GM12874 (cell line): ENCODE data around the gene FOXP1.

Experiments
- TF ChIP-seq, protein P1 (sequence below): IDR thresholded peaks from 2 replicates; pipeline ENCODE4 v1.5.1; 2011; ENCODE audit warnings: low read depth, mild to moderate bottlenecking, control low read depth, low read length, moderate library complexity; ENCODE audit not compliant: insufficient read depth

Gene FOXP1

DNA sequence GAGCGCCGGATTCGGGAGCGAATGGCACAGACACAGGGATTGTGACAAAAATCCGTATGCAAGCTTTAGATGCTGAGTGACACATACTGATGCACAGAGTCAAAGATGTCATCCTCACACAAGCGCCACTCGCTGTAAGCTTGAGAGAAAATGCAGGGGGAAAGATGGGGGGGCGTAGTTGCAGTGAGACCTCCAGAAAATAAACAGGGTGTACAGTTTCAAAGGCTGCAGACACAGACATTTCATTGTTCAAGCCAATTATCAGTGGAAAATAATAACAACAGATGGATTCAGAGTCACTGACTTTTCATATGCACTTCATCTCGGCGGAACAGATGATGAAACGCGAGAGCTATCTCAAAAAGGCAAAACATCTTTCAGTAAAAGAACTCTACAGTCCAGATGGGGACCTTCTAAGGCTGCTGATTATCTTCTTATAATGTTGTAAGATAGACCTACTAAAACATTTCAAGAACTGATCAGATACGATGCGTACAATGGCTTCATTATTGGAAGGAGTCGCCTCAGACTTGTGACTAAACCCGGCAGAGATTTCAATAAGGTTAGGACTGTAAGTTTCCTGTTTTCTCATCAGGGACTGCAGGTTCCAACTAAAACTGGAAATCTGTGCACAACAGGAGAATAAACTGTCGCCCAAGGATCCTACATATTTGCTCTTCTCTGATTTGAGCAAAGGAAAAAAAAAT, 275.4 kb downstream of the FOXP1 start:
- TF ChIP-seq, protein P1, sequence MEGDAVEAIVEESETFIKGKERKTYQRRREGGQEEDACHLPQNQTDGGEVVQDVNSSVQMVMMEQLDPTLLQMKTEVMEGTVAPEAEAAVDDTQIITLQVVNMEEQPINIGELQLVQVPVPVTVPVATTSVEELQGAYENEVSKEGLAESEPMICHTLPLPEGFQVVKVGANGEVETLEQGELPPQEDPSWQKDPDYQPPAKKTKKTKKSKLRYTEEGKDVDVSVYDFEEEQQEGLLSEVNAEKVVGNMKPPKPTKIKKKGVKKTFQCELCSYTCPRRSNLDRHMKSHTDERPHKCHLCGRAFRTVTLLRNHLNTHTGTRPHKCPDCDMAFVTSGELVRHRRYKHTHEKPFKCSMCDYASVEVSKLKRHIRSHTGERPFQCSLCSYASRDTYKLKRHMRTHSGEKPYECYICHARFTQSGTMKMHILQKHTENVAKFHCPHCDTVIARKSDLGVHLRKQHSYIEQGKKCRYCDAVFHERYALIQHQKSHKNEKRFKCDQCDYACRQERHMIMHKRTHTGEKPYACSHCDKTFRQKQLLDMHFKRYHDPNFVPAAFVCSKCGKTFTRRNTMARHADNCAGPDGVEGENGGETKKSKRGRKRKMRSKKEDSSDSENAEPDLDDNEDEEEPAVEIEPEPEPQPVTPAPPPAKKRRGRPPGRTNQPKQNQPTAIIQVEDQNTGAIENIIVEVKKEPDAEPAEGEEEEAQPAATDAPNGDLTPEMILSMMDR, result no peak

DNA sequence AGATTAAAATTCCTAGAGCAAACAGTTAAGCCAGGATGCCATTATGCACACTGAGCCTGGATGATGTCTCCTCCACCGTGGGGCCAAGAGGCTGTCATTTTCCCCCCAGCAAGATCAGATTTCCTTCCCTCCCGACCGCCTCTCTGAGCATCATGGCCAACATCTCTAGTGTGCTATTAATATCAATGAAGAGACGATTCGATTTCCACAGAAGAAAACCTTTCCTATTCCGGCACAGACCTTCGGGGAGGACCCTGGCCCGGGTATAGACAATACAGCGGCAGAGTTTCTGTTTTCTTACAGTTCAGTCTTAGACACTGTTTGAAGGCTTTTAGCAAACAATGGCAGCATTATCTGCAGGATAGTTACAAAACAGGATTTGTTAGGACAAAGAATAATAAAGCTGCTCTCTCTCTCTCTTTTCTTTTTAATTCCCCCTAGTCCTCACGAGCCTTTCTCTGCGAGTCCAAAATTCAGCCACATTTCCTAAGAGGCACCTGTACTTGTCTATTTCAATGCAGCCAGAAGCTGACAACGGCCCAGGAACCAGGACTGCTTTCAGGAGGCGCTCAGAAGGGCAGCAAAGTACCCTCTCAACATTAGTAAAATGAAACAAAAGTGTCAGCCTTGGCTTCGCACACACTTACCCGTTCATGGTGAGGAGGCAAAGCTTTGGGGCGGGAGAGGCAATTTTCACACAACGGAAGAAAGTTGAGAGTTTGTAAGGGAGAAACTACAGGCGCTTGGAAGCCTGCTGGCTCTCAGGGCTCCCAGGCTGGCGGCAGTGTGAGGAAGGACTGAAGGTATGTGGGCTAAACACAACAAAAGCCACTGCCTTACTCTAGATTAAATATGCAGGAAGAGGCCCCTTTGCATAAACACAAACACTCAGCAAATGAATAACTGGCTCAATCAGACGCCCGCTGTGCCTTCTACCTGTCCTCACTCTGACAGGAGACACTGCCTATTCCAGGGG, 278.0 kb downstream of the FOXP1 start:
- TF ChIP-seq, protein P1, result no peak

DNA sequence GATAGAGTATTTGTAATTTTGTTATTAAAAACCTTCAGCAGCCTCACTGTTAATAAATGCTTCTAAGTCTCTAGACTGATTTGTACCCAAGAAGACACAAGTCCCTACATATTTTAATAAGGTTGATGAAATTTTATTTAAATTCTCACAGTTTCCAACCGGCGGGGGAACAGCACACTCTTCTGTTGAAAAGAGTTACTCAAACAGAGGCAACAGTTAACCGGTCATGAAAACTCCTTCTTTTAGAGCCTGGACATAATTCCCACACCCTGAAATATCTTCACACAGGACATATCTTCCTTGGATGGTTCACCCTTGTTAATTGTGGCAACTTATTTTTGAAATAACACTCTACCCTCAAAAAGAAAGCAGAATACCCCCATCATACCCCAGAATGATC, 278.8 kb downstream of the FOXP1 start:
- TF ChIP-seq, protein P1, result no peak

DNA sequence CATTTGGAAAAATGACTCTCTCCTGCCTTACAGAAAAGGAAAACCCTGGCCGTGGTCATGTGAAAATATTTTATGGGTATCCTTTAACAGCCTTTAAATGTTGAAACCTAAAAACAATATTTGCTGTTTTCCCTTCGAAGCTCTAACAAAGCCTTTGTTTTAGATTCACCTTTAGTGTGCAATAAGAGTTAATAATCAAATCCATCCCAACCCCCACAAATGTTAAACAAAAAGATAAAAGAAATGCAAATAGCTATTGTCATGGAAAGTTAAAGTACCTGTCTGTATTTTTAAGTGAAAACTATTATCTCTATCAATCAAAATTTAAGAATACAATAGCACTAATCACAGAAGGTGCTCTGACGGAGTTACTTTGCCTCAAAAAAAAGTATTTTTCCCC, 279.3 kb downstream of the FOXP1 start:
- TF ChIP-seq, protein P1, result no peak

DNA sequence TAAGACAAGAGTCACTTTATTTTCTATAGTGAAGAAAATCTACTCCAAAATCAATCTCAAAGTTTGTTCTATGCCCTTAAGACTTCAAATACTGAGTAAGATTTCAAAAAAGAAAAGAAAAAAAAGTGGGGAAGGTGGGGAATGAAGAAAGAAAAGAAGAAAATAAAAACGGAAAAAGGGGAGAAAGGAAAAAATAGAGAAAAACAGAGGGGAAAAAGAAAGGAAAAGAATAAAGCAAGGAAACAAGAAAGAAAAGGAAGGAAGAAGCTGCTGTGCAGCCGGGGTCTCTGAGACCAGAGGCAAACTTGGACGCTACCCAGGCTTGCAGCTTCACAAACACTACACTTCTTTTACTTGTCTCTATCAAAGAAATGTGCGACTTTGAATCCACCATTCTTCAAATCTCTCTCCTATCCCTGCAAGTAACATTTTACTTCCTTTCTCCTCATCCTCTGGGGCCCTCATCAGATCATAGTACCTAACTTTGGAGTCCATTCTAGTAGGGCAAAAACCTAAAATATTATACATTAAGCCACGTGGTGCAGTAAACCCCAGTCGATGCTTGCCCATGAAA, 279.8 kb downstream of the FOXP1 start:
- TF ChIP-seq, protein P1, result no peak

DNA sequence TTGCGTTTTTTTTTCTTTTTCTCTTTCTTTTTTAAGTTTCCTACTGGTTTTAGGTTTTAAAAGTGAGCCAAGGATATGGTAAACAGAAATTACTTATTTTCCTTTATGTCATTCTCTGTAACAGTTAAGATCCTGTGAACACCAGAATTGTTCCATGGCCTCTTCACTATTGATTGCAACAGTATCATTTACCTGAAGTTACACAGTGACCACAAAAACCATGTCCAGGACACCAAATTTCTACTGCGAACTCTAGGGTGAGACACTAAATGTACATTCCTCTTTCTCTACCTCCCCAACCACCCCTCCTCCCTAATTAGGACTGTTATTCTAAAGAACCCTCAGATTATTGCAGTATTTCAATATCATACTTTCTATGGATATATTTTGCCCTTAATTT, 280.9 kb downstream of the FOXP1 start:
- TF ChIP-seq, protein P1, result no peak

DNA sequence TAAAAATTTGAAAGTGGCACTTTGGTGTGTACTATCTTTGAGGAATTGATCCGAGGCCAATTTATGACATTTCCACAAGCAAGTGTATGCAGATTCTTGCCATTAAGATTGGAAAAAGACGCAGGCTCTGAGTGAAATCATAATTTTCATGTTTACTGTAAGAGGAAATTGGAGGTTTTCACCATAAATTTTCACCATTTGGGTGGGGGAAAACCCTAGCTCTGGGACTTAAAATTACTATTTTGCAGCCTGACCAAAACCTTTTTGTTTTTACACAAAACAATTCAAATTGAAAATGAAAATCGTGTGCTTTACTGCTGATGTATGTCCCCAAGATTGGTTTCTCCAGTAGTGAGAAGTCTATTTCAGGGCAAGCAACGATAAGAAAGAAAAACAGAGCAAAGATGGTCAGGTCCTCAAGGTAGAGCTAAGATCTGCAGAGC, 282.6 kb downstream of the FOXP1 start:
- TF ChIP-seq, protein P1, result no peak
